ENCODE data around the gene DUOXA1.

DNA sequence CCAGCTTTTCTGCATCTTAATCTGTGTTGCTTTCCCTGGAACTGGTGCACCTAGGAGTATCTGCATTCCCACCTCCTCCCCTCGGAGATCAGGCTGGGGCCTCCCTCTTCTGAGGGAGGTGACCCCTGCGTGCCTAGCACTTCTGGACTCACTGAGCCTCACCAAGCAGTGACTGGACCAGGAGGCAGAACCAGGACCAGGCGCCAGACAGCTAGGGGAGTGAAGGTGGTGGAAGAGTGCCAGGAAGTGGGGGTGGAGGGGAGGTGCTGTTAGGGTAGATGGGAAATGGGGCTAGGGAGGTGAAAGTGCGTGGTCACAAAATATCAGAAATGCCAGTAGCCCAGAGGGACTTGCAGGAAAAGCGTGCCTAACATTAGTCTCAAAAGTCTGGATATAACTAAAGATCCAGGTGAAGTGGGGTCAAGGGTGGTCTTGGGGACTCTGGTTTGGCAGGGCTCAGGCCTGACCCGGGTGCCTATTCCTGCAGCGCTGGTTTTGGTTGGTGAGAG lies 14.3 kb downstream of the DUOXA1 start:
- TF ChIP-seq POLR2A (IDR thresholded peaks at IDR 0.05; ENCODE audit: low read length) = no peak
- TF ChIP-seq GATA1 (IDR thresholded peaks at IDR 0.05; ENCODE audit: low read depth, low read length) = no peak
